Measurements from ENCODE around the gene RPL22.

Gene RPL22

DNA sequence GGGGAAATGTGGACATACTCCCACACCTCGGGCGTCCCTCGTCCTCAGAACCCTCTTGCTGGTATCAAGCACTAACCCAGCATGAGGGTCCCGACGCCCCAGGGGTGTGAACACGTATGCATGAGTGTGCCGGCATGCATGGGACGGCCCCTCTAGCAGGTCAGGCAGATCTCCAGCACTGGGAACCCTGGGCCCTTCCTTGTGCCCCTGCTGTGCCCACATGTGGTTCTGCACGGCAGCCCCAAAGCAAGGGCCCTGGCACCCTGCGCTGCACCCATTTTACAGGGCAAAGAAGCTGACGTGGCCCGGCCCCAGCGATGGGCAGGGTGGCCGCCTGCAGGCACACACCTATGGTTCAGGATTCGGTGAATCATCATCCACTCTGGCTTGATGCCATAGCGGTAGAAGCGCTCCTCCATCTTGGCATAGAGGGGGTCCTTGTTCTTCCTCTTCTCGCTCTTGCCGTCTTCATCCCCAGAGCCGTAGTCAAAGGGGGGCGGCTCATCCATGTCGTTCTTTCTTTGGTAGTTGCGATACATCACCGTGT is 53.5 kb downstream of the RPL22 start:
- TF ChIP-seq CTCF (IDR thresholded peaks at IDR 0.05; ENCODE audit: extremely low read depth, missing control alignments), result no peak
- DNase-seq (ENCODE audit: low spot score), result no peak

DNA sequence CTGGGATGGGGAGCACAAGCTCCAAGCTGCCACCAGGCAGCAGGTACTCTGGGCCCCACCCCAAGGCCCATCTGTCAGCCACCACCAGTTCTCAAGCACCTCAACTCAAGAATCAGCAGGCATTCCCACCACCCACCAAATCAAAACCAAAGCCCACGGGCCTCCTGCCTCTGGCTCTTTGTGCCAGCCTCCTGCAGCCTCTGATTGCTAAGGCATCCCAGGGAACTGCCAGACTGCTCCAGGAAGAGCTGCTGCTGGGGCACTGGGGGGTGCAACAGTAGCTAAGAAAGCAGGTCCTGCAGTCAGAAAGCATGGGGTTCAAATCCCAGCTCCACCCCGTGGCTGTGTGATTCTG is 54.0 kb downstream of the RPL22 start:
- TF ChIP-seq CTCF (IDR thresholded peaks at IDR 0.05; ENCODE audit: extremely low read depth, missing control alignments), result no peak
- no peak for DNase-seq (ENCODE audit: low spot score)

- no peak for TF ChIP-seq CTCF (IDR thresholded peaks at IDR 0.05; ENCODE audit: extremely low read depth, missing control alignments)
- no peak for DNase-seq (ENCODE audit: low spot score)
Observed at GRCh38 chr1:6144647-6145395, 54.6 kb downstream of the RPL22 start.

- no peak for TF ChIP-seq CTCF (IDR thresholded peaks at IDR 0.05; ENCODE audit: extremely low read depth, missing control alignments)
- no peak for DNase-seq (ENCODE audit: low spot score)
Observed at GRCh38 chr1:6144175-6144574, 55.2 kb downstream of the RPL22 start.

- no peak for TF ChIP-seq CTCF (IDR thresholded peaks at IDR 0.05; ENCODE audit: extremely low read depth, missing control alignments)
- no peak for DNase-seq (ENCODE audit: low spot score)
Observed at GRCh38 chr1:6143395-6143794, 56.0 kb downstream of the RPL22 start.

GRCh38 chr1:6142734-6143133 is 56.7 kb downstream of the RPL22 start:
- DNase-seq (ENCODE audit: low spot score), result no peak

More at GRCh38 chr1:6142734-6143133, 56.7 kb downstream of the RPL22 start:
- TF ChIP-seq CTCF (IDR thresholded peaks at IDR 0.05; ENCODE audit: extremely low read depth, missing control alignments), result no peak
